ENCODE results near the gene MPIG6B. TPM values are rescaled to one million over a fixed set of nuclear protein-coding genes. Genes with fewer than 3 reads are reported as not detected.

The MPIG6B gene
- total RNA-seq, 1 experiment from 2014 or later = not detected

- no peaks in the 10 kb centered on the region for H3K9me2 ChIP-seq (replicated peaks; ENCODE audit: insufficient read depth, low read length)
- no peak overlapping the region for H2AFZ ChIP-seq (ENCODE audit: low read length)
- H3K4me2 ChIP-seq (ENCODE audit: low read depth, low read length, poor library complexity, severe bottlenecking) = peak overlapping the region; percentile 89
- H3K27ac ChIP-seq (ENCODE audit: low read length) = peak overlapping the region; percentile 90
- H3K36me3 ChIP-seq (ENCODE audit: insufficient read depth, low read length) = peaks cover 26% of the 10 kb centered on the region
- H3K9me3 ChIP-seq (ENCODE audit: low read length) = no peaks in the 10 kb centered on the region
- peak overlapping the region; percentile 95 for H3K4me3 ChIP-seq (ENCODE audit: low read length)
- H4K20me1 ChIP-seq (ENCODE audit: insufficient read depth, low read depth, low read length) = no peaks in the 10 kb centered on the region
- H3K9ac ChIP-seq (ENCODE audit: low read length) = peak overlapping the region; percentile 97
- peaks cover 35% of the 10 kb centered on the region for H3K79me2 ChIP-seq (ENCODE audit: low read length)
- H3K27me3 ChIP-seq (ENCODE audit: low read length) = no peaks in the 10 kb centered on the region
- peak; percentile 73 for DNase-seq
- H3K4me1 ChIP-seq (ENCODE audit: low read length) = peaks cover 47% of the 10 kb centered on the region
Observed at GRCh38 chr6:31734821-31735406, 11.7 kb downstream of the MPIG6B start.

GRCh38 chr6:31736021-31736767 is 13.0 kb downstream of the MPIG6B start, which contains the start of gene CLIC1:
Gene CLIC1, minus strand, starts transcription at chr6:31736530. Its CDS starts 230 bp downstream, at chr6:31736300.
- peak within 1 kb of the TSS; percentile 23; the same call in 1 of the 2 replicates for H2AFZ ChIP-seq (ENCODE audit: low read length)
- H3K9ac ChIP-seq (ENCODE audit: low read length) = peak within 1 kb of the TSS; percentile 97
- H3K27me3 ChIP-seq (ENCODE audit: low read length) = no peaks in the 10 kb centered on the region
- peak within 1 kb of the TSS; percentile 89 for H3K4me2 ChIP-seq (ENCODE audit: low read depth, low read length, poor library complexity, severe bottlenecking)
- H4K20me1 ChIP-seq (ENCODE audit: insufficient read depth, low read depth, low read length) = no peaks in the 10 kb centered on the region
- peaks cover 44% of the 10 kb centered on the region for H3K79me2 ChIP-seq (ENCODE audit: low read length)
- DNase-seq = peak; percentile 95
- no peaks in the 10 kb centered on the region for H3K9me3 ChIP-seq (ENCODE audit: low read length)
- peaks cover 22% of the 10 kb centered on the region for H3K36me3 ChIP-seq (ENCODE audit: insufficient read depth, low read length)
- peak within 1 kb of the TSS; percentile 90 for H3K27ac ChIP-seq (ENCODE audit: low read length)
- peak within 1 kb of the TSS; percentile 95 for H3K4me3 ChIP-seq (ENCODE audit: low read length)
- no peaks in the 10 kb centered on the region for H3K9me2 ChIP-seq (replicated peaks; ENCODE audit: insufficient read depth, low read length)
- peaks cover 57% of the 10 kb centered on the region for H3K4me1 ChIP-seq (ENCODE audit: low read length)

- H3K79me2 ChIP-seq (ENCODE audit: low read length) = peaks cover 47% of the 10 kb centered on the region
Observed at GRCh38 chr6:31736768-31737314, 13.7 kb downstream of the MPIG6B start.

DNA sequence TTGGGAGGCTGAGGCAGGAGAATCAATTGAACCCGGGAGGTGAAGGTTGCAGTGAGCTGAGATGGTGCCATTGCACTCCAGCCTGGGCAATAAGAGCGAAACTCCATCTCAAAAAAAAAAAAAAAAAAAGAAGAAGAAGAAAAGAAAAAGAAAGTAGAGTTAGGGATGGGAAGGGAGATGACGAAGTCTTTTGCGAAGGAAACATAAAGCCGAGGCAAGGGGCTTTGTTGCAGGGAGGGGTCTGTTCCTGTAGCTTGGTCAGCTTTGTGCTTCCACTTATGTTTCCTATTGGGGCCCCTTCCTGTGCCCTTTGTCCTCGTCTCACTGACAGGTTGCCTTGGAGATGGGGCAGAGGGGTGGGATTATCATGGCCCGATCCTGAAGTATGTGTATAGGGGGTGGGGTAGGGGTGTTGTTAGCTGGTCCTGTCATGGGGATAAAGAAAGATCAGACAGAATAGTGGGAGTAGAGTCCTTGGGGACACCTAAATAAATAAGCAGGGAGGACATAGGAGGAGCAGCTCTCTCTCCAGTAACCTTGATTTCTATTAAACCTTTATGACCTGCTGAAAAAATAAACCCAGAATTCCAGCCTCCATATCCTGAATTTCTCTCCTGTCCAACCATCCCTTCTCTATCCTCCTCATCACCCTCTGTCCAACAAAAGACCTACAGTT is 14.3 kb downstream of the MPIG6B start:
- H2AFZ ChIP-seq (ENCODE audit: low read length) = peak overlapping the region; percentile 19; the same call in 1 of the 2 replicates
- H3K27me3 ChIP-seq (ENCODE audit: low read length) = no peaks in the 10 kb centered on the region
- no peak for DNase-seq
- peak overlapping the region; percentile 90 for H3K27ac ChIP-seq (ENCODE audit: low read length)
- H3K4me3 ChIP-seq (ENCODE audit: low read length) = peak overlapping the region; percentile 57; the same call in 1 of the 2 replicates
- no peaks in the 10 kb centered on the region for H3K9me3 ChIP-seq (ENCODE audit: low read length)
- H3K36me3 ChIP-seq (ENCODE audit: insufficient read depth, low read length) = peaks cover 16% of the 10 kb centered on the region
- H3K79me2 ChIP-seq (ENCODE audit: low read length) = peaks cover 47% of the 10 kb centered on the region
- H3K9ac ChIP-seq (ENCODE audit: low read length) = peak overlapping the region; percentile 97
- no peaks in the 10 kb centered on the region for H4K20me1 ChIP-seq (ENCODE audit: insufficient read depth, low read depth, low read length)
- H3K4me2 ChIP-seq (ENCODE audit: low read depth, low read length, poor library complexity, severe bottlenecking) = peak overlapping the region; percentile 89
- peaks cover 67% of the 10 kb centered on the region for H3K4me1 ChIP-seq (ENCODE audit: low read length)
- H3K9me2 ChIP-seq (replicated peaks; ENCODE audit: insufficient read depth, low read length) = no peaks in the 10 kb centered on the region

More at GRCh38 chr6:31736768-31737314, 13.7 kb downstream of the MPIG6B start:
- peak; percentile 50 for DNase-seq
- Histone ChIP-seq H3K36me3 (ENCODE audit: insufficient read depth, low read length) (peaks cover 18% of the 10 kb centered on the region), H3K9me2 (replicated peaks; ENCODE audit: insufficient read depth, low read length) (no peaks in the 10 kb centered on the region), H3K4me2 (ENCODE audit: low read depth, low read length, poor library complexity, severe bottlenecking) (peak overlapping the region; percentile 89), H4K20me1 (ENCODE audit: insufficient read depth, low read depth, low read length) (no peaks in the 10 kb centered on the region), H3K27me3 (ENCODE audit: low read length) (no peaks in the 10 kb centered on the region), H3K9me3 (ENCODE audit: low read length) (no peaks in the 10 kb centered on the region), H2AFZ (ENCODE audit: low read length) (no peak overlapping the region; the same call in 1 of the 2 replicates), H3K4me3 (ENCODE audit: low read length) (peak overlapping the region; percentile 95), H3K4me1 (ENCODE audit: low read length) (peaks cover 63% of the 10 kb centered on the region), H3K27ac (ENCODE audit: low read length) (peak overlapping the region; percentile 90), H3K9ac (ENCODE audit: low read length) (peak overlapping the region; percentile 97)

GRCh38 chr6:31737991-31738979 is 15.1 kb downstream of the MPIG6B start:
- H4K20me1 ChIP-seq (ENCODE audit: insufficient read depth, low read depth, low read length) = no peaks in the 10 kb centered on the region
- DNase-seq = peak; percentile 86
- H3K4me2 ChIP-seq (ENCODE audit: low read depth, low read length, poor library complexity, severe bottlenecking) = peak overlapping the region; percentile 75
- peaks cover 47% of the 10 kb centered on the region for H3K79me2 ChIP-seq (ENCODE audit: low read length)
- H3K4me3 ChIP-seq (ENCODE audit: low read length) = peak overlapping the region; percentile 57
- H3K36me3 ChIP-seq (ENCODE audit: insufficient read depth, low read length) = peaks cover 12% of the 10 kb centered on the region
- peak overlapping the region; percentile 71 for H3K9ac ChIP-seq (ENCODE audit: low read length)
- H3K9me3 ChIP-seq (ENCODE audit: low read length) = no peaks in the 10 kb centered on the region
- H2AFZ ChIP-seq (ENCODE audit: low read length) = peak overlapping the region; percentile 19; the same call in 1 of the 2 replicates
- peak overlapping the region; percentile 90 for H3K27ac ChIP-seq (ENCODE audit: low read length)
- no peaks in the 10 kb centered on the region for H3K9me2 ChIP-seq (replicated peaks; ENCODE audit: insufficient read depth, low read length)
- H3K27me3 ChIP-seq (ENCODE audit: low read length) = no peaks in the 10 kb centered on the region
- H3K4me1 ChIP-seq (ENCODE audit: low read length) = peaks cover 67% of the 10 kb centered on the region

GRCh38 chr6:31739639-31740396 is 16.6 kb downstream of the MPIG6B start, which contains the start of gene MSH5:
Gene MSH5, plus strand, starts transcription at chr6:31740005. Its CDS starts 462 bp downstream, at chr6:31740467.
- peak within 1 kb of the TSS; percentile 85 for H3K4me3 ChIP-seq (ENCODE audit: low read length)
- H3K4me1 ChIP-seq (ENCODE audit: low read length) = peaks cover 55% of the 10 kb centered on the region

More at GRCh38 chr6:31739639-31740396, 16.6 kb downstream of the MPIG6B start, which contains the start of gene MSH5:
- H2AFZ ChIP-seq (ENCODE audit: low read length) = no peak within 1 kb of the TSS; the same call in 1 of the 2 replicates
- H4K20me1 ChIP-seq (ENCODE audit: insufficient read depth, low read depth, low read length) = no peaks in the 10 kb centered on the region
- no peaks in the 10 kb centered on the region for H3K9me2 ChIP-seq (replicated peaks; ENCODE audit: insufficient read depth, low read length)
- peaks cover 34% of the 10 kb centered on the region for H3K79me2 ChIP-seq (ENCODE audit: low read length)
- peak; percentile 100 for DNase-seq
- no peaks in the 10 kb centered on the region for H3K27me3 ChIP-seq (ENCODE audit: low read length)
- peak within 1 kb of the TSS; percentile 79 for H3K4me2 ChIP-seq (ENCODE audit: low read depth, low read length, poor library complexity, severe bottlenecking)
- H3K9me3 ChIP-seq (ENCODE audit: low read length) = no peaks in the 10 kb centered on the region
- H3K9ac ChIP-seq (ENCODE audit: low read length) = peak within 1 kb of the TSS; percentile 83
- H3K36me3 ChIP-seq (ENCODE audit: insufficient read depth, low read length) = 0 out of 2 replicates have a peak, but pooled peaks cover 4% of the 10 kb centered on the region
- peak within 1 kb of the TSS; percentile 95 for H3K27ac ChIP-seq (ENCODE audit: low read length)
